SK-N-SH (cell line): Measurements from ENCODE around the gene MKRN2OS. TPM values are rescaled to one million over a fixed set of nuclear protein-coding genes. Genes with fewer than 3 reads are reported as not detected.

Experiments used
- CTCF ChIA-PET: fragments of 300-600, 350-600 bp; formaldehyde crosslinking; extraction: SDS; loops from one replicate; lab custom pipeline; 2021; lab: Yijun Ruan, JAX
- POLR2A ChIA-PET: fragments of 350-600 bp; sonication (Branson Sonifier 250); formaldehyde crosslinking; extraction: SDS; loops from one replicate; lab custom pipeline; 2020; ENCODE audit warnings: antibody characterized with exemption, inconsistent platforms; lab: Yijun Ruan, JAX
- DNase-seq: peaks from one replicate; pipeline ENCODE4 v3.0.0; 2012
- H2AFZ ChIP-seq: fragments of 200-600 bp; sonication (generic); 2 replicates; pipeline ENCODE4 v1.8.1; 2016; ENCODE audit warnings: antibody characterized with exemption, mild to moderate bottlenecking, low read depth
- H3F3A ChIP-seq: fragments of 200-600 bp; sonication (generic); replicated peaks from 2 replicates; pipeline ENCODE3; 2016; ENCODE audit warnings: antibody characterized with exemption, mild to moderate bottlenecking; ENCODE audit not compliant: insufficient read depth
- H3K27ac ChIP-seq, 2 experiments: fragments of 200-500 bp in 1 of 2; fragments of 200-600 bp in 1 of 2; sonication (Bioruptor generic) in 1 of 2; sonication (generic), shearing (Covaris generic) in 1 of 2; 2 replicates each; pipeline versions ENCODE4 v1.5.1 to v1.6.1; 2014 to 2016; ENCODE audit warnings: low read depth in 2 of 2, inconsistent platforms in 1 of 2, low read length in 1 of 2, mild to moderate bottlenecking in 1 of 2, mixed read lengths in 1 of 2
- H3K27me3 ChIP-seq: fragments of 200-600 bp; sonication (generic), shearing (Covaris generic); 2 replicates; pipeline ENCODE4 v1.6.1; 2016; ENCODE audit warnings: mixed run types; ENCODE audit not compliant: insufficient read depth
- H3K36me3 ChIP-seq, 2 experiments: fragments of 200-500 bp in 1 of 2; fragments of 200-600 bp in 1 of 2; sonication (Bioruptor generic) in 1 of 2; sonication (generic) in 1 of 2; replicated peaks in 1 of 2; 2 replicates each; pipeline versions ENCODE3 to v1.5.1; 2014 to 2016; ENCODE audit warnings: low read length in 1 of 2, mild to moderate bottlenecking in 1 of 2; ENCODE audit not compliant: insufficient read depth in 2 of 2, control insufficient read depth in 1 of 2
- H3K4me1 ChIP-seq, 2 experiments: fragments of 200-500 bp in 1 of 2; fragments of 200-600 bp in 1 of 2; sonication (Bioruptor generic) in 1 of 2; sonication (generic), shearing (Covaris generic) in 1 of 2; 2 replicates each; pipeline versions ENCODE4 v1.5.1 to v1.6.1; 2014 to 2016; ENCODE audit warnings: low read depth in 1 of 2, low read length in 1 of 2, mixed run types in 1 of 2; ENCODE audit not compliant: insufficient read depth in 2 of 2, control insufficient read depth in 1 of 2
- H3K4me2 ChIP-seq: fragments of 200-600 bp; sonication (generic), shearing (Covaris generic); 2 replicates; pipeline ENCODE4 v1.6.1; 2017; ENCODE audit warnings: mixed run types
- H3K4me3 ChIP-seq, 2 experiments: fragments of 200-500 bp in 1 of 2; fragments of 200-600 bp in 1 of 2; sonication (Bioruptor generic) in 1 of 2; sonication (generic), shearing (Covaris generic) in 1 of 2; 2 replicates each; pipeline versions ENCODE4 v1.5.1 to v1.8.1; 2014 to 2016; ENCODE audit warnings: low read depth in 2 of 2, inconsistent platforms in 1 of 2, low read length in 1 of 2, mild to moderate bottlenecking in 1 of 2, mixed read lengths in 1 of 2, moderate library complexity in 1 of 2
- H3K79me2 ChIP-seq: fragments of 200-600 bp; sonication (generic); 2 replicates; pipeline ENCODE4 v1.8.1; 2017; ENCODE audit warnings: mild to moderate bottlenecking; ENCODE audit not compliant: insufficient read depth
- H3K9ac ChIP-seq: fragments of 200-600 bp; sonication (generic); 2 replicates; pipeline ENCODE4 v1.6.1; 2017; ENCODE audit warnings: mixed run types
- H3K9me2 ChIP-seq: fragments of 200-600 bp; sonication (generic); 2 replicates; pipeline ENCODE4 v1.6.1; 2017; ENCODE audit warnings: mixed run types
- H3K9me3 ChIP-seq: fragments of 200-600 bp; sonication (generic); 2 replicates; pipeline ENCODE4 v1.6.1; 2017; ENCODE audit warnings: mixed run types, mild to moderate bottlenecking, moderate library complexity
- H4K20me1 ChIP-seq: fragments of 200-600 bp; sonication (generic); 2 replicates; pipeline ENCODE4 v1.6.1; 2017; ENCODE audit warnings: mild to moderate bottlenecking, mixed run types; ENCODE audit not compliant: insufficient read depth
- CHD2 ChIP-seq: fragments of 150-350 bp; IDR thresholded peaks from 2 replicates; pipeline ENCODE4 v1.6.1; 2018; ENCODE audit warnings: low read length; ENCODE audit not compliant: partially characterized antibody
- ELF1 ChIP-seq: IDR thresholded peaks from 2 replicates; pipeline ENCODE4 v1.4.0; 2012
- EP300 ChIP-seq, 2 experiments: IDR thresholded peaks; 2 replicates each; pipeline versions ENCODE4 v1.4.0 to v1.6.1; 2012; ENCODE audit warnings: borderline replicate concordance in 1 of 2, low read depth in 1 of 2, low read length in 1 of 2
- EZH2phosphoT487 ChIP-seq: fragments of 200-600 bp; sonication (generic); IDR thresholded peaks from 2 replicates; pipeline ENCODE4 v1.6.1; 2017; ENCODE audit warnings: low read depth, mixed run types, mild to moderate bottlenecking, antibody characterized with exemption, moderate library complexity, borderline replicate concordance
- FOSL2 ChIP-seq: IDR thresholded peaks from 2 replicates; pipeline ENCODE4 v1.4.0; 2012; ENCODE audit warnings: low read depth, mild to moderate bottlenecking, moderate library complexity, borderline replicate concordance
- GABPA ChIP-seq: IDR thresholded peaks from 2 replicates; pipeline ENCODE4 v1.4.0; 2012; ENCODE audit warnings: low read depth, mild to moderate bottlenecking
- JUND ChIP-seq: IDR thresholded peaks from 2 replicates; pipeline ENCODE4 v1.4.0; 2012
- NRF1 ChIP-seq: IDR thresholded peaks from 2 replicates; pipeline ENCODE4 v1.6.1; 2012; ENCODE audit warnings: low read depth, mild to moderate bottlenecking, low read length
- RAD21 ChIP-seq: IDR thresholded peaks from 2 replicates; pipeline ENCODE4 v1.6.1; 2012; ENCODE audit warnings: mild to moderate bottlenecking, low read length
- RXRA ChIP-seq: IDR thresholded peaks from 2 replicates; pipeline ENCODE4 v1.4.0; 2012; ENCODE audit warnings: low read depth, mild to moderate bottlenecking, borderline replicate concordance
- SMC3 ChIP-seq: IDR thresholded peaks from 2 replicates; pipeline ENCODE4 v1.6.1; 2012; ENCODE audit warnings: low read depth, low read length, improper control_type of control experiment
- TAF1 ChIP-seq: IDR thresholded peaks from 2 replicates; pipeline ENCODE4 v1.6.1; 2012; ENCODE audit warnings: low read depth, mild to moderate bottlenecking, low read length, moderate library complexity, borderline replicate concordance
- TCF12 ChIP-seq: IDR thresholded peaks from 2 replicates; pipeline ENCODE4 v1.4.0; 2012
- YY1 ChIP-seq: IDR thresholded peaks from 2 replicates; pipeline ENCODE4 v1.4.0; 2012; ENCODE audit warnings: low read depth, mild to moderate bottlenecking
- WGBS: methylation state at CpG from one replicate; pipeline ENCODE4 v1.1.6; 2017; ENCODE audit warnings: low lambda C conversion rate; 5-methylcytosine and 5-hydroxymethylcytosine counted together
- polyA plus RNA-seq, 3 experiments: library from polyadenylated mRNA; depleted of rRNA; stranded (reverse); fragments of >200 nt; gene quantifications; 2 replicates each; pipeline ENCODE4 v1.2.3, GENCODE V29; 2012
- TF ChIP-seq, protein P1 (sequence below): IDR thresholded peaks from 2 replicates; pipeline ENCODE4 v1.4.0; 2012; ENCODE audit warnings: low read depth, borderline replicate concordance
- TF ChIP-seq, protein P2 (sequence below): fragments of 200-600 bp; sonication (generic); IDR thresholded peaks from 2 replicates; pipeline ENCODE4 v1.6.1; 2017; ENCODE audit warnings: antibody characterized with exemption, mild to moderate bottlenecking, moderate library complexity
- TF ChIP-seq, protein P3 (sequence below): IDR thresholded peaks from 2 replicates; pipeline ENCODE4 v1.6.1; 2012; ENCODE audit warnings: mild to moderate bottlenecking, low read depth, low read length, moderate library complexity
- TF ChIP-seq, protein P4 (sequence below): fragments of 150-350 bp; IDR thresholded peaks from 2 replicates; pipeline ENCODE4 v1.6.1; 2016; ENCODE audit warnings: mild to moderate bottlenecking, low read depth, low read length

Gene MKRN2OS
- polyA plus RNA-seq, 1 of the 3 experiments (the other 2 are of a cell fraction) = not detected

DNA sequence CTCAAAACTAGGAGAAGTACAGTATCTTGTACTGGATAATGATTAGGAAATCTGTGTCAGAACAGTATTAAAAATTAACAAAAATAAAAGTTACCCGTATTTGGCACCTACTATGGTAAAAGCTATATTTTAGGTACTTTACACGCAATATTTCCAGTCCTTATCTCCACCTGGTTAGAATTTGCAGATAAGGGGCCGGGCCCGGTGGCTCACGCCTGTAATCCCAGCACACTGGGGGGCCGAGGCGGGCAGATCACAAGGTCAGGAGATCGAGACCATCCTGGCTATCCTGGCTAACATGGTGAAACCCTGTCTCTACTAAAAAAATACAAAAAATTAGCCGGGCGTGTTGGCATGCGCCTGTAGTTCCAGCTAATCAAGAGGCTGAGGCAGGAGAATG, 28.4 kb downstream of the MKRN2OS start:
- Histone ChIP-seq H3F3A (no peaks in the 10 kb centered on the region), H3K79me2 (no peaks in the 10 kb centered on the region), H3K4me3 (no peak overlapping the region), H3K9me2 (no peaks in the 10 kb centered on the region), H3K9me3 (no peaks in the 10 kb centered on the region), H4K20me1 (no peaks in the 10 kb centered on the region), H3K4me1 (peaks cover 0 to 22% of the 10 kb centered on the region in 2 experiments; a peak in 2 of 4 replicates), H2AFZ (no peak overlapping the region), H3K36me3 (peaks cover 9 to 12% of the 10 kb centered on the region in 2 experiments), H3K9ac (no peak overlapping the region), H3K4me2 (no peak overlapping the region), H3K27ac (no peak overlapping the region), H3K27me3 (no peaks in the 10 kb centered on the region)
- ChIA-PET CTCF (no interaction called here), POLR2A (no interaction called here)
- DNase-seq = no peak
- WGBS = 96% methylated on average over 11 of the region's 11 CpGs
- TF ChIP-seq EZH2phosphoT487 = no peak
- TF ChIP-seq, protein P1, sequence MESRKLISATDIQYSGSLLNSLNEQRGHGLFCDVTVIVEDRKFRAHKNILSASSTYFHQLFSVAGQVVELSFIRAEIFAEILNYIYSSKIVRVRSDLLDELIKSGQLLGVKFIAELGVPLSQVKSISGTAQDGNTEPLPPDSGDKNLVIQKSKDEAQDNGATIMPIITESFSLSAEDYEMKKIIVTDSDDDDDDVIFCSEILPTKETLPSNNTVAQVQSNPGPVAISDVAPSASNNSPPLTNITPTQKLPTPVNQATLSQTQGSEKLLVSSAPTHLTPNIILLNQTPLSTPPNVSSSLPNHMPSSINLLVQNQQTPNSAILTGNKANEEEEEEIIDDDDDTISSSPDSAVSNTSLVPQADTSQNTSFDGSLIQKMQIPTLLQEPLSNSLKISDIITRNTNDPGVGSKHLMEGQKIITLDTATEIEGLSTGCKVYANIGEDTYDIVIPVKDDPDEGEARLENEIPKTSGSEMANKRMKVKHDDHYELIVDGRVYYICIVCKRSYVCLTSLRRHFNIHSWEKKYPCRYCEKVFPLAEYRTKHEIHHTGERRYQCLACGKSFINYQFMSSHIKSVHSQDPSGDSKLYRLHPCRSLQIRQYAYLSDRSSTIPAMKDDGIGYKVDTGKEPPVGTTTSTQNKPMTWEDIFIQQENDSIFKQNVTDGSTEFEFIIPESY = no peak
- TF ChIP-seq ELF1 = no peak
- no peak for TF ChIP-seq SMC3
- TF ChIP-seq NRF1 = no peak
- TF ChIP-seq, protein P2, sequence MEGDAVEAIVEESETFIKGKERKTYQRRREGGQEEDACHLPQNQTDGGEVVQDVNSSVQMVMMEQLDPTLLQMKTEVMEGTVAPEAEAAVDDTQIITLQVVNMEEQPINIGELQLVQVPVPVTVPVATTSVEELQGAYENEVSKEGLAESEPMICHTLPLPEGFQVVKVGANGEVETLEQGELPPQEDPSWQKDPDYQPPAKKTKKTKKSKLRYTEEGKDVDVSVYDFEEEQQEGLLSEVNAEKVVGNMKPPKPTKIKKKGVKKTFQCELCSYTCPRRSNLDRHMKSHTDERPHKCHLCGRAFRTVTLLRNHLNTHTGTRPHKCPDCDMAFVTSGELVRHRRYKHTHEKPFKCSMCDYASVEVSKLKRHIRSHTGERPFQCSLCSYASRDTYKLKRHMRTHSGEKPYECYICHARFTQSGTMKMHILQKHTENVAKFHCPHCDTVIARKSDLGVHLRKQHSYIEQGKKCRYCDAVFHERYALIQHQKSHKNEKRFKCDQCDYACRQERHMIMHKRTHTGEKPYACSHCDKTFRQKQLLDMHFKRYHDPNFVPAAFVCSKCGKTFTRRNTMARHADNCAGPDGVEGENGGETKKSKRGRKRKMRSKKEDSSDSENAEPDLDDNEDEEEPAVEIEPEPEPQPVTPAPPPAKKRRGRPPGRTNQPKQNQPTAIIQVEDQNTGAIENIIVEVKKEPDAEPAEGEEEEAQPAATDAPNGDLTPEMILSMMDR = no peak
- TF ChIP-seq TCF12 = no peak
- no peak for TF ChIP-seq TAF1
- no peak for TF ChIP-seq RAD21
- TF ChIP-seq, protein P3, sequence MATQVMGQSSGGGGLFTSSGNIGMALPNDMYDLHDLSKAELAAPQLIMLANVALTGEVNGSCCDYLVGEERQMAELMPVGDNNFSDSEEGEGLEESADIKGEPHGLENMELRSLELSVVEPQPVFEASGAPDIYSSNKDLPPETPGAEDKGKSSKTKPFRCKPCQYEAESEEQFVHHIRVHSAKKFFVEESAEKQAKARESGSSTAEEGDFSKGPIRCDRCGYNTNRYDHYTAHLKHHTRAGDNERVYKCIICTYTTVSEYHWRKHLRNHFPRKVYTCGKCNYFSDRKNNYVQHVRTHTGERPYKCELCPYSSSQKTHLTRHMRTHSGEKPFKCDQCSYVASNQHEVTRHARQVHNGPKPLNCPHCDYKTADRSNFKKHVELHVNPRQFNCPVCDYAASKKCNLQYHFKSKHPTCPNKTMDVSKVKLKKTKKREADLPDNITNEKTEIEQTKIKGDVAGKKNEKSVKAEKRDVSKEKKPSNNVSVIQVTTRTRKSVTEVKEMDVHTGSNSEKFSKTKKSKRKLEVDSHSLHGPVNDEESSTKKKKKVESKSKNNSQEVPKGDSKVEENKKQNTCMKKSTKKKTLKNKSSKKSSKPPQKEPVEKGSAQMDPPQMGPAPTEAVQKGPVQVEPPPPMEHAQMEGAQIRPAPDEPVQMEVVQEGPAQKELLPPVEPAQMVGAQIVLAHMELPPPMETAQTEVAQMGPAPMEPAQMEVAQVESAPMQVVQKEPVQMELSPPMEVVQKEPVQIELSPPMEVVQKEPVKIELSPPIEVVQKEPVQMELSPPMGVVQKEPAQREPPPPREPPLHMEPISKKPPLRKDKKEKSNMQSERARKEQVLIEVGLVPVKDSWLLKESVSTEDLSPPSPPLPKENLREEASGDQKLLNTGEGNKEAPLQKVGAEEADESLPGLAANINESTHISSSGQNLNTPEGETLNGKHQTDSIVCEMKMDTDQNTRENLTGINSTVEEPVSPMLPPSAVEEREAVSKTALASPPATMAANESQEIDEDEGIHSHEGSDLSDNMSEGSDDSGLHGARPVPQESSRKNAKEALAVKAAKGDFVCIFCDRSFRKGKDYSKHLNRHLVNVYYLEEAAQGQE = no peak
- TF ChIP-seq JUND = no peak
- no peak for TF ChIP-seq GABPA
- TF ChIP-seq RXRA = no peak
- TF ChIP-seq FOSL2 = no peak
- TF ChIP-seq YY1 = no peak
- no peak for TF ChIP-seq EP300 (IDR thresholded peaks at IDR 0.05; ENCODE audit: borderline replicate concordance in 1 of 2, low read depth in 1 of 2, low read length in 1 of 2)
- TF ChIP-seq, protein P4, sequence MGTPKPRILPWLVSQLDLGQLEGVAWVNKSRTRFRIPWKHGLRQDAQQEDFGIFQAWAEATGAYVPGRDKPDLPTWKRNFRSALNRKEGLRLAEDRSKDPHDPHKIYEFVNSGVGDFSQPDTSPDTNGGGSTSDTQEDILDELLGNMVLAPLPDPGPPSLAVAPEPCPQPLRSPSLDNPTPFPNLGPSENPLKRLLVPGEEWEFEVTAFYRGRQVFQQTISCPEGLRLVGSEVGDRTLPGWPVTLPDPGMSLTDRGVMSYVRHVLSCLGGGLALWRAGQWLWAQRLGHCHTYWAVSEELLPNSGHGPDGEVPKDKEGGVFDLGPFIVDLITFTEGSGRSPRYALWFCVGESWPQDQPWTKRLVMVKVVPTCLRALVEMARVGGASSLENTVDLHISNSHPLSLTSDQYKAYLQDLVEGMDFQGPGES = no peak
- no peak for TF ChIP-seq CHD2
